ENCODE results near the gene CETN1.

CETN1 gene

GRCh38 chr18:623761-624620, 43.8 kb downstream of the CETN1 start:
- peak; percentile 53 for DNase-seq (ENCODE audit: low spot score)

- DNase-seq (ENCODE audit: low spot score), result no peak
Measured at GRCh38 chr18:627231-627630, 47.1 kb downstream of the CETN1 start.

- no peak for DNase-seq (ENCODE audit: low spot score)
Measured at GRCh38 chr18:629269-630150, 49.3 kb downstream of the CETN1 start.

- DNase-seq (ENCODE audit: low spot score), result no peak
Measured at GRCh38 chr18:631560-631959, 51.4 kb downstream of the CETN1 start.
